Upper lobe of right lung (tissue), 1 donor: ENCODE data around the gene GLUD2. TPM values are rescaled to one million over a fixed set of nuclear protein-coding genes. Genes with fewer than 3 reads are reported as not detected.
"Not testable (repeated sequence)": the region's sequence is repeated elsewhere in the genome, so short reads cannot be mapped to it uniquely, and the experiment has no call there.

Experiments used
- ATAC-seq: fragments of 200-7000 bp; cut with Tn5 transposase; one replicate; pipeline ENCODE4 v1.9.1; 2020; ENCODE audit warnings: mild to moderate bottlenecking, moderate library complexity
- DNase-seq: peaks from one replicate; pipeline ENCODE4 v3.0.0-alpha.2; 2020
- H3K27ac ChIP-seq: fragments of 200-600 bp; one replicate; pipeline ENCODE4 v1.8.0; 2022
- H3K27me3 ChIP-seq: fragments of 200-600 bp; one replicate; pipeline ENCODE4 v1.8.0; 2022; ENCODE audit warnings: mild to moderate bottlenecking
- H3K36me3 ChIP-seq: fragments of 200-600 bp; one replicate; pipeline ENCODE4 v1.8.0; 2022
- H3K4me1 ChIP-seq: fragments of 200-600 bp; one replicate; pipeline ENCODE4 v1.8.0; 2022
- H3K4me3 ChIP-seq: fragments of 200-600 bp; one replicate; pipeline ENCODE4 v1.8.0; 2022; ENCODE audit warnings: mild to moderate bottlenecking
- H3K9me3 ChIP-seq: fragments of 200-600 bp; one replicate; pipeline ENCODE4 v1.8.0; 2022
- CTCF ChIP-seq: fragments of 200-600 bp; IDR thresholded peaks from one replicate; pipeline ENCODE4 v1.8.0; 2022; ENCODE audit warnings: antibody characterized with exemption
- intact Hi-C: fragments of 100-400 bp; cut with DNase I; formaldehyde crosslinking; loops from one replicate; pipeline ENCODE4 v1.11.0; 2022
- total RNA-seq: library from RNA; stranded (reverse); fragmentation: NEBNext Ultra II Directional; extraction: Animal tissue kit (Norgen Biotek cat#: 25700); gene quantifications from one replicate; pipeline ENCODE4 v1.2.1, GENCODE V29; 2021
- donor health status: DM: no; HTN: yes; CAD: no; lungs with severe emphysema.

GLUD2 gene
- total RNA-seq, 1 donor from 2014 or later: 1.6 TPM

- H3K4me3 ChIP-seq: no peak overlapping the region
- no peak for ATAC-seq
- no peaks in the 10 kb centered on the region for H3K36me3 ChIP-seq
- no peak for DNase-seq
- intact Hi-C loops: no loop called here
- H3K27ac ChIP-seq: no peak overlapping the region
- H3K9me3 ChIP-seq: no peaks in the 10 kb centered on the region
- no peaks in the 10 kb centered on the region for H3K4me1 ChIP-seq
- H3K27me3 ChIP-seq: no peaks in the 10 kb centered on the region
- TF ChIP-seq CTCF: no peak
These were observed 14.9 kb downstream of the GLUD2 start for GRCh38 chrX:121062289-121062688.

GRCh38 chrX:121064579-121064978, 17.2 kb downstream of the GLUD2 start:
- no peaks in the 10 kb centered on the region for H3K36me3 ChIP-seq
- ATAC-seq: no peak
- no peak for TF ChIP-seq CTCF

GRCh38 chrX:121084247-121084646, 36.8 kb downstream of the GLUD2 start:
- H3K36me3 ChIP-seq, H3K27ac ChIP-seq, H3K4me3 ChIP-seq, intact Hi-C loops, ATAC-seq, H3K27me3 ChIP-seq, DNase-seq, H3K4me1 ChIP-seq, H3K9me3 ChIP-seq: not testable (repeated sequence)

More at GRCh38 chrX:121064579-121064978, 17.2 kb downstream of the GLUD2 start:
- H3K9me3 ChIP-seq: no peaks in the 10 kb centered on the region
- H3K27me3 ChIP-seq: no peaks in the 10 kb centered on the region
- intact Hi-C loops: no loop called here
- DNase-seq: no peak
- H3K27ac ChIP-seq: no peak overlapping the region
- H3K4me1 ChIP-seq: no peaks in the 10 kb centered on the region
- H3K4me3 ChIP-seq: no peak overlapping the region

- TF ChIP-seq CTCF: no peak
- H3K36me3 ChIP-seq: no peaks in the 10 kb centered on the region
- ATAC-seq (no peak), DNase-seq (no peak)
- H3K27me3 ChIP-seq: no peaks in the 10 kb centered on the region
- no peak overlapping the region for H3K27ac ChIP-seq
- no peaks in the 10 kb centered on the region for H3K4me1 ChIP-seq
- no peaks in the 10 kb centered on the region for H3K9me3 ChIP-seq
- no peak overlapping the region for H3K4me3 ChIP-seq
- intact Hi-C loops: no loop called here
These were observed 37.6 kb downstream of the GLUD2 start for GRCh38 chrX:121084903-121085611.

- no peaks in the 10 kb centered on the region for H3K27me3 ChIP-seq
- no peak overlapping the region for H3K4me3 ChIP-seq
- no peaks in the 10 kb centered on the region for H3K36me3 ChIP-seq
- no peak for TF ChIP-seq CTCF
- no peak overlapping the region for H3K27ac ChIP-seq
- H3K4me1 ChIP-seq: no peaks in the 10 kb centered on the region
- no peak for ATAC-seq
- intact Hi-C loops: no loop called here
- no peak for DNase-seq
- no peaks in the 10 kb centered on the region for H3K9me3 ChIP-seq
These were observed 38.2 kb downstream of the GLUD2 start for GRCh38 chrX:121085612-121086010.

GRCh38 chrX:121093011-121093410, 45.6 kb downstream of the GLUD2 start:
- H3K36me3 ChIP-seq: no peaks in the 10 kb centered on the region
- H3K9me3 ChIP-seq: no peaks in the 10 kb centered on the region
- no peaks in the 10 kb centered on the region for H3K27me3 ChIP-seq
- DNase-seq (no peak), ATAC-seq (no peak)
- TF ChIP-seq CTCF: no peak
- H3K4me3 ChIP-seq: no peak overlapping the region
- intact Hi-C loops: no loop called here
- no peaks in the 10 kb centered on the region for H3K4me1 ChIP-seq
- no peak overlapping the region for H3K27ac ChIP-seq

Other genes starting within 250 kb of the GLUD2 start
- gene CT47B1, start 171.7 kb upstream of the GLUD2 start, total RNA-seq: not detected
- not detected for gene CT47A11, start 110.5 kb upstream of the GLUD2 start, total RNA-seq
- gene CT47A10, start 105.6 kb upstream of the GLUD2 start, total RNA-seq: not detected
- not detected for gene CT47A9, start 100.7 kb upstream of the GLUD2 start, total RNA-seq
- not detected for gene CT47A8, start 95.9 kb upstream of the GLUD2 start, total RNA-seq
- gene CT47A7, start 91.0 kb upstream of the GLUD2 start, total RNA-seq: not detected
- not detected for gene CT47A6, start 86.1 kb upstream of the GLUD2 start, total RNA-seq
- not detected for gene CT47A5, start 81.3 kb upstream of the GLUD2 start, total RNA-seq
- gene CT47A4, start 76.4 kb upstream of the GLUD2 start, total RNA-seq: not detected
- gene CT47A3, start 71.5 kb upstream of the GLUD2 start, total RNA-seq: not detected
- not detected for gene CT47A2, start 66.7 kb upstream of the GLUD2 start, total RNA-seq
- gene CT47A1, start 61.9 kb upstream of the GLUD2 start, total RNA-seq: not detected